Esophagus squamous epithelium (tissue), 4 donors: ENCODE results near the gene ARGLU1.

Experiments used
- CTCF ChIP-seq, 6 experiments: fragments of 450-650 bp in 4 of 6; fragments of 200-600 bp in 2 of 6; sonication (generic) in 2 of 6; IDR thresholded peaks; one replicate each; pipeline ENCODE4 v1.5.1; 2016 to 2019; ENCODE audit warnings: antibody characterized with exemption in 6 of 6, mild to moderate bottlenecking in 4 of 6, moderate library complexity in 4 of 6
- POLR2A ChIP-seq, 4 donors: fragments of 450-650 bp; IDR thresholded peaks; one replicate each; pipeline ENCODE4 v1.6.1; 2017; ENCODE audit warnings: antibody characterized with exemption in 4 of 4, mild to moderate bottlenecking in 4 of 4, moderate library complexity in 3 of 4

GRCh38 chr13:106567474-106568298, at the start of gene ARGLU1:
- TF ChIP-seq CTCF (IDR thresholded peaks at IDR 0.05) (no peak), POLR2A (IDR thresholded peaks at IDR 0.05) (peak in 3 of 4 donors; percentile 89 to 98 (median 90))
